Breast epithelium (tissue), 4 donors: ENCODE results near the gene SH3GL3. TPM values are rescaled to one million over a fixed set of nuclear protein-coding genes. Genes with fewer than 3 reads are reported as not detected.

Experiments used
- DNase-seq, 2 donors: peaks; one replicate each; pipeline ENCODE4 v3.0.0-alpha.2; 2019; ENCODE audit warnings: low spot score in 2 of 2
- H3K27ac ChIP-seq, 2 donors: fragments of 200-600 bp; sonication (generic) in 1 of 2; one replicate each; pipeline ENCODE4 v1.5.1; 2016 to 2019; ENCODE audit warnings: mild to moderate bottlenecking in 1 of 2
- H3K27me3 ChIP-seq, 2 donors: fragments of 200-600 bp; sonication (generic) in 1 of 2; one replicate each; pipeline versions ENCODE4 v1.5.1 to v1.6.0; 2017 to 2019; ENCODE audit warnings: control low read depth in 1 of 2, mild to moderate bottlenecking in 1 of 2
- H3K36me3 ChIP-seq: fragments of 200-600 bp; one replicate; pipeline ENCODE4 v1.5.1; 2019
- H3K4me1 ChIP-seq, 2 donors: fragments of 200-600 bp; sonication (generic); one replicate each; pipeline ENCODE4 v1.5.1; 2016 to 2019; ENCODE audit warnings: control low read depth in 1 of 2
- H3K4me3 ChIP-seq, 3 donors: fragments of 200-600 bp; sonication (generic); 1 replicate in 2 of 3; 2 replicates in 1 of 3; pipeline ENCODE4 v1.5.1; 2016 to 2019; ENCODE audit warnings: mild to moderate bottlenecking in 3 of 3, moderate library complexity in 2 of 3
- H3K9me3 ChIP-seq, 2 donors: fragments of 200-600 bp; sonication (generic) in 1 of 2; one replicate each; pipeline ENCODE4 v1.5.1; 2016 to 2019; ENCODE audit warnings: control low read depth in 1 of 2
- POLR2A ChIP-seq: fragments of 450-650 bp; IDR thresholded peaks from one replicate; pipeline ENCODE4 v1.6.1; 2016; ENCODE audit warnings: antibody characterized with exemption, mild to moderate bottlenecking, moderate library complexity
- POLR2AphosphoS5 ChIP-seq, 3 donors: sonication (generic); formaldehyde crosslinking; IDR thresholded peaks; one replicate each; pipeline ENCODE4 v1.6.1; 2017; ENCODE audit warnings: antibody characterized with exemption in 3 of 3
- intact Hi-C: fragments of 100-400 bp; cut with DNase I; formaldehyde crosslinking; loops from one replicate; pipeline ENCODE4 v1.15.1; 2023; ENCODE audit warnings: low total_unique reads
- total RNA-seq, 3 donors: library from RNA; depleted of rRNA; stranded (reverse); fragments of >200 nt; gene quantifications; one replicate each; pipeline ENCODE4 v1.1.0, GENCODE V29; 2016
- TF ChIP-seq, protein P1 (sequence below), 3 donors: fragments of 450-650 bp; IDR thresholded peaks; one replicate each; pipeline ENCODE4 v1.5.1; 2016 to 2017; ENCODE audit warnings: antibody characterized with exemption in 3 of 3, mild to moderate bottlenecking in 3 of 3, moderate library complexity in 3 of 3

The SH3GL3 gene
- total RNA-seq, 3 donors from 2014 or later: not detected

- intact Hi-C loops: no loop called here
- H3K4me1 ChIP-seq: no peaks in the 10 kb centered on the region
Measured at GRCh38 chr15:83658430-83659416, 211.6 kb downstream of the SH3GL3 start.

GRCh38 chr15:83659417-83659812 lies 212.3 kb downstream of the SH3GL3 start:
- intact Hi-C loops: no loop called here
- Histone ChIP-seq H3K27ac (no peak overlapping the region), H3K9me3 (no peaks in the 10 kb centered on the region), H3K36me3 (no peaks in the 10 kb centered on the region), H3K4me3 (no peak overlapping the region), H3K4me1 (no peaks in the 10 kb centered on the region), H3K27me3 (peaks cover 0 to 17% of the 10 kb centered on the region in 2 donors)
- TF ChIP-seq, protein P1, sequence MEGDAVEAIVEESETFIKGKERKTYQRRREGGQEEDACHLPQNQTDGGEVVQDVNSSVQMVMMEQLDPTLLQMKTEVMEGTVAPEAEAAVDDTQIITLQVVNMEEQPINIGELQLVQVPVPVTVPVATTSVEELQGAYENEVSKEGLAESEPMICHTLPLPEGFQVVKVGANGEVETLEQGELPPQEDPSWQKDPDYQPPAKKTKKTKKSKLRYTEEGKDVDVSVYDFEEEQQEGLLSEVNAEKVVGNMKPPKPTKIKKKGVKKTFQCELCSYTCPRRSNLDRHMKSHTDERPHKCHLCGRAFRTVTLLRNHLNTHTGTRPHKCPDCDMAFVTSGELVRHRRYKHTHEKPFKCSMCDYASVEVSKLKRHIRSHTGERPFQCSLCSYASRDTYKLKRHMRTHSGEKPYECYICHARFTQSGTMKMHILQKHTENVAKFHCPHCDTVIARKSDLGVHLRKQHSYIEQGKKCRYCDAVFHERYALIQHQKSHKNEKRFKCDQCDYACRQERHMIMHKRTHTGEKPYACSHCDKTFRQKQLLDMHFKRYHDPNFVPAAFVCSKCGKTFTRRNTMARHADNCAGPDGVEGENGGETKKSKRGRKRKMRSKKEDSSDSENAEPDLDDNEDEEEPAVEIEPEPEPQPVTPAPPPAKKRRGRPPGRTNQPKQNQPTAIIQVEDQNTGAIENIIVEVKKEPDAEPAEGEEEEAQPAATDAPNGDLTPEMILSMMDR (IDR thresholded peaks at IDR 0.05): no peak
- TF ChIP-seq POLR2A (no peak), POLR2AphosphoS5 (IDR thresholded peaks at IDR 0.05) (no peak)
- no peak for DNase-seq

More at GRCh38 chr15:83658430-83659416, 211.6 kb downstream of the SH3GL3 start:
- H3K4me3 ChIP-seq: no peak overlapping the region
- H3K9me3 ChIP-seq: no peaks in the 10 kb centered on the region
- no peaks in the 10 kb centered on the region for H3K36me3 ChIP-seq
- no peak for DNase-seq
- TF ChIP-seq POLR2AphosphoS5 (IDR thresholded peaks at IDR 0.05): no peak
- TF ChIP-seq POLR2A: no peak
- TF ChIP-seq, protein P1 (IDR thresholded peaks at IDR 0.05): no peak
- H3K27ac ChIP-seq: no peak overlapping the region
- H3K27me3 ChIP-seq: peaks cover 0 to 20% of the 10 kb centered on the region in 2 donors

DNA sequence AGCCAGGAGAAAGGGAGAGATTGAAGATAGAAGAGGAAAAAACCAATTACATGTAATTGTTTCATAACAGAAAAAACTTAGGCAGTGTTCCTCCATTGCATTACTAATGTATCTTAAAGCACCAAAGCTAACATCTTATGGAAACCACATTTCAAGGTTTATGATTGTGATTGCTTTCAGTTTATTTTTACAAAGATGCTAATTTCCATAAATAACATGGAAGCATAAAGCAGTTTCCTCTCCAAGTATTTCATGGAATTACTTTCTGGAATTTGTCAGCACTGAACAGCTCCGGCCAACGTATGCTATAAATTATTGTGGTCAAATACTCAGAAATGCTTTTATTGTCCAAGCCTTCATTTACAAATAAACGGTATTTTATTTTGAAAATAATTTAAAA lies 218.3 kb downstream of the SH3GL3 start:
- H3K4me1 ChIP-seq: no peaks in the 10 kb centered on the region
- TF ChIP-seq POLR2A: no peak
- TF ChIP-seq POLR2AphosphoS5 (IDR thresholded peaks at IDR 0.05): no peak
- TF ChIP-seq, protein P1 (IDR thresholded peaks at IDR 0.05): no peak
- no peak overlapping the region for H3K4me3 ChIP-seq
- intact Hi-C loops: loop anchor here (5.0 kb wide), 1 partner anchor 107 kb away; no protein-coding TSS in a partner anchor
- H3K27ac ChIP-seq: no peak overlapping the region
- H3K9me3 ChIP-seq: peaks cover 0 to 8% of the 10 kb centered on the region in 2 donors
- H3K27me3 ChIP-seq: no peaks in the 10 kb centered on the region
- DNase-seq: no peak
- peaks cover 6% of the 10 kb centered on the region for H3K36me3 ChIP-seq

Other genes starting within 250 kb of the SH3GL3 start
- 10 to 100 TPM; 19.0 to 42.4 (median 34.7) TPM for gene HDGFL3, start 239.5 kb upstream of the SH3GL3 start, total RNA-seq
- gene BNC1, start 162.7 kb upstream of the SH3GL3 start, total RNA-seq: 10 to 100 TPM in 1 of 3 donors, 1 to 10 TPM in 1, under 1 TPM in 1; 0.48 to 10.7 (median 1.6) TPM
- gene ADAMTSL3, start 206.8 kb downstream of the SH3GL3 start, total RNA-seq: 1 to 10 TPM; 1.8 to 3.9 (median 2.7) TPM